Measurements from ENCODE around the gene SPRED3.

The SPRED3 gene

DNA sequence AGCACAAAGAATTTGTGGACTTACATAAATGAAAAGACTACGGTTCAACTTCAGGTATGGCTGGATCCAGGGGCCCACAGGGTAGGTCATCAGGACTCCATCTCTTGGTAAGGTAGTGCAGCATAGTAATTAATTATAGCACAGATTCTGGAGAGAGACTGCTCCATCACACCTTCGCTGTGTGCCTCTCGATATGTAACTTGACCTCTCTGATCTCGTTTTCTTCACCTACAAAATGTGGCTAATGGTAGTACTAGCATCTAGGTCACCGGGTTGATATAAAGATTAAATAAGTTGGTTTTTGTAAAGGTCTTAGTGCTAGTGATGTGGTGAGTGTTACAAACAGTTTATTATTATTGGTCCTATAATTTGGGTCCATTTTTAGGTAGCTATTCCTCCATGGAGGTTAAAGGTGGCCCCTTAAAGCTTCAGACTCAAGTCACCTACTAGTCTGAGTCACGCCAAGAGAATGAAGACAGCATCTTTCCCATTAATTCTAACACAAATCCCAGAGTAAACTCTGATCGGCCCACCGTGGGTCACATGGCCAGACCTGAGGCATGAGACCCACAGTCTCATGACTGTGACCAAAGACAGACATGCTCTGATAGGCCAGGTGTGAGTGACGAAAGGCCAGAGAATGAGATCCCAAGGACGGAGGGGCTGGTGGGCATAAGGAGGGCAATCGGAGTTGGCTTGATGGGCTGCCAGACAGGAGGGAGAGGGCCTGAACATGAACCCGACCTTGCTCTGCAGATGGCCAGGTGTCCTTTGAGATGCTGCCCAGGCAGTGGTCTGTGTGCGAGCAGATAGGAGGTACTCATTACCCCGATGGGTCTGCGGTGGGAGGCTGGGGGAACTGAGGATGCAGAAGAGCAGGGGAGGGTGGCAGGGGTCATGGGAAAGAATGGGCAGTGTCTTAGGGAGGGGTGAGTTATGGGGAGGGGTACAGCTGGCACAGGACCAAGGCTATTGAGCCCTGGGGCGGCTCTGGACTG is 32.5 kb upstream of the SPRED3 start:
- no peak overlapping the region for H3K4me3 ChIP-seq (ENCODE audit: low read depth, low read length)
- TF ChIP-seq, protein P1, sequence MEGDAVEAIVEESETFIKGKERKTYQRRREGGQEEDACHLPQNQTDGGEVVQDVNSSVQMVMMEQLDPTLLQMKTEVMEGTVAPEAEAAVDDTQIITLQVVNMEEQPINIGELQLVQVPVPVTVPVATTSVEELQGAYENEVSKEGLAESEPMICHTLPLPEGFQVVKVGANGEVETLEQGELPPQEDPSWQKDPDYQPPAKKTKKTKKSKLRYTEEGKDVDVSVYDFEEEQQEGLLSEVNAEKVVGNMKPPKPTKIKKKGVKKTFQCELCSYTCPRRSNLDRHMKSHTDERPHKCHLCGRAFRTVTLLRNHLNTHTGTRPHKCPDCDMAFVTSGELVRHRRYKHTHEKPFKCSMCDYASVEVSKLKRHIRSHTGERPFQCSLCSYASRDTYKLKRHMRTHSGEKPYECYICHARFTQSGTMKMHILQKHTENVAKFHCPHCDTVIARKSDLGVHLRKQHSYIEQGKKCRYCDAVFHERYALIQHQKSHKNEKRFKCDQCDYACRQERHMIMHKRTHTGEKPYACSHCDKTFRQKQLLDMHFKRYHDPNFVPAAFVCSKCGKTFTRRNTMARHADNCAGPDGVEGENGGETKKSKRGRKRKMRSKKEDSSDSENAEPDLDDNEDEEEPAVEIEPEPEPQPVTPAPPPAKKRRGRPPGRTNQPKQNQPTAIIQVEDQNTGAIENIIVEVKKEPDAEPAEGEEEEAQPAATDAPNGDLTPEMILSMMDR (conservative IDR thresholded peaks at IDR 0.05; ENCODE audit: low read depth, low read length): no peak
- DNase-seq (ENCODE audit: low read depth): no peak

DNA sequence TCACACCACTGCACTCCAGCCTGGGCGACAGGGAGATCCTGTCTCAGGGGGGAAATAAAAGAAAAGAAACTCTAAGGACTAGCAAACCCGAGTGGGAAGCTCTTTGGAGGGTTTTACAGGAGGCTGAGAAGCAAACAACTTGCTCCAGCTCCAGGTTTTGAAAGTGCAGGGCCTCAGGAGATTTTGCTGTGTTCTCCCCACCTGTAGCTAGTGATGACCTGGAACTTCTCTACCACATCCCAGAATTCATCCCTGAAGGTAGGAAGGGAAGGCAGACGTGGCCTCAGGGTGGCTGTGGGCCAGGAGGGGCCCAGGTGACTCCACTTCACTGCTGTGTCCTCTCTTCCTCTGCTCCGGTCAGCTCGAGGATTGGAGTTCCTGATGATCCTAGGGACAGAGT is 30.4 kb upstream of the SPRED3 start:
- H3K4me3 ChIP-seq (ENCODE audit: low read depth, low read length): no peak overlapping the region
- TF ChIP-seq, protein P1 (conservative IDR thresholded peaks at IDR 0.05; ENCODE audit: low read depth, low read length): no peak
- DNase-seq (ENCODE audit: low read depth): no peak

DNA sequence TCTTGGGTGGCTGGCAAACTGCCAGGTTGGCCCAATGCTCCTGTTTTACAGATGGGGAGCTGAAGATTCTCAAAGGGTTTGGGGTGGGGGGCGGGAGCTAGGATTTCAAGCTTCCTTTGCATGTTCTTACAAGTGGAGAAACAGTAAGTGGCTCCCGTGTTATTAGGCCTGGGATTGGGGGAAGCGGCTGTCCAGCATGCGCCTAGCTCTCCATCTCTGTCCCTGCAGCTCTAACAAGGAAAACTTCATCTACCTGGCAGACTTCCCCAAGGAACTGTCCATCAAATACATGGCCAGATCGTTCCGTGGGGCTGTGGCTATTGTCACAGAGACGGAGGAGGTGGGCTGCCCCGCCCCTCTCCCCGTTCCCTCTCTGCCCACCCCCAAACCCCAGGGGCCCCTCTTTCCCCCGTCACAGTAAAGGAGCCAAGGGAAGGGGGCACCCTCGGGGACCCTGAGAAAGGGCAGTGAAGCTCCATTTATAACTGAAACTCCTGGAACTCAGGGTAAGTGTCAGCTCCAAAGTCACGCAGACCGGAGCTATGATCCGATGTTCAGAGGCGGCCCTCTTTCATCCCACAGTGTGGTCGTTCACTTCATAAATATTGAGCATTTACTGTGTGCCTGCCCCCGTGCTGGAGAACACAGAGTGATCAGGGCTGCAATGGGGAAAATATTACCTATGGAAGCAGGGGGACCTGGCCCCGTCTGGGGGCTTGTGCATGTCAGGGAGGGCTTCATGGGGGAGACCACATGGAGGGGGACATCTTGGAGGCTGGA is 29.1 kb upstream of the SPRED3 start:
- no peak for DNase-seq (ENCODE audit: low read depth)
- H3K4me3 ChIP-seq (ENCODE audit: low read depth, low read length): no peak overlapping the region
- TF ChIP-seq, protein P1 (conservative IDR thresholded peaks at IDR 0.05; ENCODE audit: low read depth, low read length): no peak

DNA sequence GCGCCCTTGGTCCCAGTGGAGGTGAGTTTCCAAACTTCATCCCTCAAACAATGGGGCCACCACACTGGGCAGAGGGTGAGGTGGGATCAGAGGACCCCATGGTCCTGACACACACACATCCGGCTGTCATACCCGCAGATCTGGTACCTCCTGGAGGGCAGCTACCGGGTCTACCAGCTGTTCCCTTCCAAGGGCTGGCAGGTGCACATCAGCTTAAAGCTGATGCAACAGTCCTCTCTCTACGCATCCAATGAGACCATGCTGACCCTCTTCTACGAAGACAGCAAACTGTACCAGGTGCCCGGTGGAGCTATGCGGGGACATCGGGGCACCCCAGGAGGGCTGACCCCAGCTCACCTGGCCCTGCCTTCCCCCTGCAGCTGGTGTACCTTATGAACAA is 28.1 kb upstream of the SPRED3 start:
- DNase-seq (ENCODE audit: low read depth): no peak
- TF ChIP-seq, protein P1 (conservative IDR thresholded peaks at IDR 0.05; ENCODE audit: low read depth, low read length): no peak
- H3K4me3 ChIP-seq (ENCODE audit: low read depth, low read length): no peak overlapping the region

DNA sequence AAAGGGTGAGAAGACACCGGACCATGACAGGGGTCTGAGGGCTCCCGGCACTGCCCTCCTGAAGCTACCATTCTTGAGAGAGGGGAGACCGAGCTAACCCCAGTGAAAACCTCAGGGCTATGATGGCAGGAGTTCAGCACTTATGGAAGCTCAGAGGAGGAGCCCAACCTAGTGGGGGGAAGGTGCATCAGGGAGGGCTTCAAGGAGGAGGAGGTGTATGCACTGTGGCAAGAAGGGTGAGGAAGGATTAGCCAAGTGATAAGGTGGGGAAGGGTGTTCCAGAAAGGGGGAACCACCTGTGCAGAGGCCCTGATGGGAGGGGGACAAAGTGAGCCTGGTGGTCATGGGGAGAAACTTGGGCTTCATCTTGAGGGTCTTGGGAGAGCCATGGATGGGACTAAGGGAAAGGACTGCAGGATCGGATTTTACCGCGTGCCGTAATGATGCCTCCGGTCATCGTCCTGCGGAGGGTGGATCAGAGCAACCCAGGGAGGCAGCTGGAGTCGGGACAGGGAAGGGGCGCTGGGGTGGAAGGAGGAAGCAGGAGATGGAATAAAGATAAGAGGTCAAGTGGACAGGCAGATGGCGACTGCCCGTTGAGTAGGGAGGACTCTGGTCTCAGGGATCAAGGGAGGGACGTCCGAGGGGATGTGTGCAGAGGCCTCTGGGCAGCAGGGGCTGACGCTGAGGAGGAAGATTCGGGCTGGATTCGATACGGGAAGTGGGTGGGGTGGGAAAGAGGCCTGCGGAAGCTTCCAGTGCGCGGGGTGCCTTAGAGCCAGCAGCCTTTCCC is 27.5 kb upstream of the SPRED3 start:
- no peak for DNase-seq (ENCODE audit: low read depth)
- TF ChIP-seq, protein P1 (conservative IDR thresholded peaks at IDR 0.05; ENCODE audit: low read depth, low read length): no peak
- peak overlapping the region; percentile 62 for H3K4me3 ChIP-seq (ENCODE audit: low read depth, low read length)

DNA sequence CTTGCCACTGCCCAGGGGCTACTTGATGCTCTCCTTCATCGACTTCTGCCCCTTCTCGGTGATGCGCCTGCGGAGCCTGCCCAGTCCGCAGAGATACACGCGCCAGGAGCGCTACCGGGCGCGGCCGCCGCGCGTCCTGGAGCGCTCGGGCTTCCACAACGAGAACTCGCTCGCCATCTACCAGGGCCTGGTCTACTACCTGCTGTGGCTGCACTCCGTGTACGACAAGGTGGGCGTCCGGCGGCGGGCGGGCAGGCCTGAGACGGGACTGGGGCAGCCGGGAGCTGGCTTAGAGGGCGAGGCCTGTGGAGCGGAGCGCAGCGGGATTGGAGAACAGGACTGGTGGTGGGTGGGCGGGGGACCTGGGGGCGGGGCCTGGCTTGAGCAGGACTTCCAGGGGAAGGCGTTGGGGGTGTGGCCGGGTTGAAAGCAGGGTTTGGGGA is 26.8 kb upstream of the SPRED3 start:
- DNase-seq (ENCODE audit: low read depth): peak; percentile 75
- H3K4me3 ChIP-seq (ENCODE audit: low read depth, low read length): peak overlapping the region; percentile 62
- TF ChIP-seq, protein P1 (conservative IDR thresholded peaks at IDR 0.05; ENCODE audit: low read depth, low read length): peak; percentile 19

All from choroid plexus epithelial cell (primary cell).